HepG2 (cell line): ENCODE data around the gene TAF11. TPM values are rescaled to one million over a fixed set of nuclear protein-coding genes. Genes with fewer than 3 reads are reported as not detected.

ENCODE experiments used
- ATF6 ChIP-seq: sonication (generic); formaldehyde crosslinking; conservative IDR thresholded peaks from 2 replicates; pipeline ENCODE4 v1.4.0; 2020; ENCODE audit warnings: missing genetic modification reagents
- BRCA1 ChIP-seq: sonication (generic); formaldehyde crosslinking; IDR thresholded peaks from 2 replicates; pipeline ENCODE4 v1.4.0; 2020; ENCODE audit warnings: missing genetic modification reagents
- JUN ChIP-seq: sonication (generic); formaldehyde crosslinking; IDR thresholded peaks from 2 replicates; pipeline ENCODE4 v1.4.0; 2020; ENCODE audit warnings: mild to moderate bottlenecking, missing genetic modification reagents
- KIAA2018 ChIP-seq: sonication (generic); formaldehyde crosslinking; IDR thresholded peaks from 2 replicates; pipeline ENCODE4 v1.5.0; 2020; ENCODE audit warnings: mild to moderate bottlenecking, missing genetic modification reagents, borderline replicate concordance
- KLF11 ChIP-seq: IDR thresholded peaks from 2 replicates; pipeline ENCODE4 v1.6.1; 2016; ENCODE audit warnings: missing compliant biosample characterization
- MIER2 ChIP-seq: IDR thresholded peaks from 2 replicates; pipeline ENCODE4 v1.6.1; 2016; ENCODE audit warnings: missing biosample characterization, missing genetic modification reagents
- NCOA2 ChIP-seq: sonication (generic); formaldehyde crosslinking; IDR thresholded peaks from 2 replicates; pipeline ENCODE4 v1.8.0; 2022; ENCODE audit warnings: inconsistent platforms
- NR2F6 ChIP-seq, 2 experiments: IDR thresholded peaks; 2 replicates each; pipeline ENCODE4 v1.6.1; 2016; ENCODE audit warnings: antibody characterized with exemption in 1 of 2, mild to moderate bottlenecking in 1 of 2
- RORA ChIP-seq: sonication (generic); formaldehyde crosslinking; IDR thresholded peaks from 2 replicates; pipeline ENCODE4 v1.5.0; 2020; ENCODE audit warnings: mild to moderate bottlenecking, missing genetic modification reagents, moderate library complexity
- SOX6 ChIP-seq, 2 experiments: fragments of 450-650 bp in 1 of 2; sonication (generic) in 1 of 2; formaldehyde crosslinking in 1 of 2; IDR thresholded peaks; 2 replicates each; pipeline versions ENCODE4 v1.4.0 to v1.6.1; 2017 to 2020; ENCODE audit warnings: antibody characterized with exemption in 1 of 2, mild to moderate bottlenecking in 1 of 2, missing genetic modification reagents in 1 of 2
- TSC22D2 ChIP-seq: sonication (generic); formaldehyde crosslinking; IDR thresholded peaks from 2 replicates; pipeline ENCODE4 v1.5.1; 2020; ENCODE audit warnings: missing genetic modification reagents, mild to moderate bottlenecking, borderline replicate concordance
- ZBED4 ChIP-seq: sonication (generic); formaldehyde crosslinking; IDR thresholded peaks from 2 replicates; pipeline ENCODE4 v1.4.0; 2020; ENCODE audit warnings: missing genetic modification reagents, borderline replicate concordance
- ZNF543 ChIP-seq: sonication (generic); formaldehyde crosslinking; IDR thresholded peaks from 2 replicates; pipeline ENCODE4 v1.4.0; 2020; ENCODE audit warnings: mild to moderate bottlenecking, missing genetic modification reagents
- polyA plus RNA-seq, 8 experiments: library from polyadenylated mRNA; depleted of rRNA in 3 of 8; stranded (reverse) in 7 of 8; unstranded in 1 of 8; fragments of >200 nt; fragmentation: Illumina TruSeq in 4 of 8; extraction: Trizol in 4 of 8; gene quantifications; 2 replicates each; pipeline versions ENCODE4 v1.2.1 to v1.2.3, GENCODE V29; 2011 to 2016; ENCODE audit warnings: low read depth in 4 of 8, missing spikeins in 1 of 8, mixed read lengths in 1 of 8; ENCODE audit not compliant: insufficient read depth in 1 of 8
- total RNA-seq, 5 experiments: library from RNA; depleted of rRNA; stranded (reverse); fragments of >200 nt; fragmentation: Illumina TruSeq; extraction: Trizol; gene quantifications; 2 replicates each; pipeline ENCODE4 v1.2.3, GENCODE V29; 2016; ENCODE audit warnings: low read depth in 1 of 5

The TAF11 gene
- total and polyA plus RNA-seq, 2 of the 13 experiments (the other 11 are each of a cell fraction or from before 2014, with no cell fraction given): 35.4 to 73.6 TPM

- TF ChIP-seq ZBED4 (peak; percentile 81), ZNF543 (CRISPR knock-in tag) (peak; percentile 82), ATF6 (0 out of 2 replicates have a peak, but pooled peaks have one; percentile 82), SOX6 (IDR thresholded peaks at IDR 0.05) (no peak), SOX6 (CRISPR knock-in tag; IDR thresholded peaks at IDR 0.05) (no peak; the same call in 1 of the 2 replicates), MIER2 (CRISPR knock-in tag) (peak; percentile 48), KLF11 (CRISPR knock-in tag) (0 out of 2 replicates have a peak, but pooled peaks have one; percentile 35), NCOA2 (CRISPR knock-in tag) (peak; percentile 67; the same call in 1 of the 2 replicates), TSC22D2 (CRISPR knock-in tag) (peak; percentile 64; the same call in 1 of the 2 replicates), NR2F6 (IDR thresholded peaks at IDR 0.05) (peak; percentile 37; the same call in 1 of the 2 replicates), NR2F6 (CRISPR knock-in tag; IDR thresholded peaks at IDR 0.05) (peak; percentile 54), KIAA2018 (CRISPR knock-in tag) (no peak), RORA (CRISPR knock-in tag) (no peak), BRCA1 (no peak), JUN (CRISPR knock-in tag) (peak; percentile 52)
Observed at GRCh38 chr6:34887753-34888513, at the start of gene TAF11 (continued).
